Tibial nerve (tissue), 4 donors: ENCODE results near the gene SZRD1. TPM values are rescaled to one million over a fixed set of nuclear protein-coding genes. Genes with fewer than 3 reads are reported as not detected.
A peak's percentile ranks its signal among the peaks of the same experiment; 100 is the strongest.
"Not testable (repeated sequence)": the region's sequence is repeated elsewhere in the genome, so short reads cannot be mapped to it uniquely, and the experiment has no call there.

ENCODE experiments used
- DNase-seq, 2 donors: peaks; one replicate each; pipeline ENCODE4 v3.0.0-alpha.2; 2019; ENCODE audit warnings: low spot score in 2 of 2
- H3K27ac ChIP-seq, 4 donors: fragments of 200-600 bp; sonication (generic) in 3 of 4; one replicate each; pipeline ENCODE4 v1.5.1; 2017 to 2019; ENCODE audit warnings: mild to moderate bottlenecking in 1 of 4
- H3K27me3 ChIP-seq, 2 donors: fragments of 200-600 bp; sonication (generic) in 1 of 2; one replicate each; pipeline versions ENCODE4 v1.5.1 to v1.6.0; 2017 to 2019
- H3K36me3 ChIP-seq, 3 donors: fragments of 200-600 bp; sonication (generic); one replicate each; pipeline ENCODE4 v1.5.1; 2018 to 2019
- H3K4me1 ChIP-seq, 4 donors: fragments of 200-600 bp; sonication (generic) in 3 of 4; one replicate each; pipeline ENCODE4 v1.5.1; 2017 to 2019
- H3K4me3 ChIP-seq, 4 donors: fragments of 200-600 bp; sonication (generic) in 3 of 4; one replicate each; pipeline ENCODE4 v1.5.1; 2017 to 2019; ENCODE audit warnings: mild to moderate bottlenecking in 1 of 4, moderate library complexity in 1 of 4
- H3K9me3 ChIP-seq, 4 donors: fragments of 200-600 bp; sonication (generic) in 3 of 4; one replicate each; pipeline ENCODE4 v1.5.1; 2017 to 2019
- EP300 ChIP-seq, 2 donors: sonication (generic); formaldehyde crosslinking; IDR thresholded peaks; one replicate each; pipeline ENCODE4 v1.6.1; 2017; ENCODE audit warnings: antibody characterized with exemption in 2 of 2, mild to moderate bottlenecking in 1 of 2
- POLR2A ChIP-seq, 2 donors: fragments of 450-650 bp; IDR thresholded peaks; one replicate each; pipeline ENCODE4 v1.6.1; 2017; ENCODE audit warnings: antibody characterized with exemption in 2 of 2, mild to moderate bottlenecking in 2 of 2, moderate library complexity in 2 of 2
- WGBS, 2 donors: methylation state at CpG; one replicate each; pipeline ENCODE4 v1.1.5; 2018; 5-methylcytosine and 5-hydroxymethylcytosine counted together
- total RNA-seq, 4 donors: library from RNA; depleted of rRNA; stranded (reverse); fragments of >200 nt; gene quantifications; one replicate each; pipeline ENCODE4 v1.1.0, GENCODE V29; 2016
- TF ChIP-seq, protein P1 (sequence below), 5 experiments: fragments of 200-600 bp in 3 of 5; fragments of 450-650 bp in 2 of 5; sonication (generic) in 3 of 5; IDR thresholded peaks; one replicate each; pipeline ENCODE4 v1.5.1; 2016 to 2019; ENCODE audit warnings: antibody characterized with exemption in 5 of 5, mild to moderate bottlenecking in 3 of 5, moderate library complexity in 2 of 5

Gene SZRD1
- total RNA-seq, 4 donors from 2014 or later, result 51.1 to 69.0 (median 59.6) TPM

DNA sequence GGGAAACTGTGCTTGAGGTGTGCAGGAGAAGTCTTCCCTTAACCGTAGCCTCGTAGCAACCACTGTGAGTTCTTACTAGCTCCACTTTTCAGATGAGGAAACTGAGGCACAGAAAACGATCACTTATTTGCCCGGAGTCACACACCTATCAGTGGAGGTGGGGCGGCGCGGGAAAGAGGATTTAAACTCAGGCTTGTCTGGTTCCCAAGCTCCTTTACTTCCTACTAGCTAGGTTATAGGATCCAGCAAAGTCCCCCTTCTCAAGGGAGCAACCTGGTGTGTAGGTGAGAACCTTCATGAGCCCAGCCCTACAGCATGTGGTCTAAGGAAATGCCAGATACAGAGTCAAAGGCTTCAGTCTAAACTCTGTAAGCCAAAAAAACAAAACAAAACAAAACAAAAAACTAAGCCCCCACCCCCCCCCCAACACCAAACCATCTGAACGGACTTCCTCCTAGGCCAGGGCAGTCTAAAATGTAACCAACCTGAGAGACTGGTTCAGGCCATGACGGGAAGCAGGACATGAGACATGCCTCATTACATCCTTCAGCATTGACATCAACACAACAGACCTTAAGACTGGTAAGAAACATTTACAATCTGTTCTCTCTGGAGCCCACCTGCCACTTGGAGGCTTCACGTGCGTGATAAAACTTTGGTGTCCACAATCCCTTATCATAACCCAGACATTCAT lies 14.1 kb upstream of the SZRD1 start:
- TF ChIP-seq POLR2A (IDR thresholded peaks at IDR 0.05) (no peak), EP300 (IDR thresholded peaks at IDR 0.05) (no peak)
- TF ChIP-seq, protein P1, sequence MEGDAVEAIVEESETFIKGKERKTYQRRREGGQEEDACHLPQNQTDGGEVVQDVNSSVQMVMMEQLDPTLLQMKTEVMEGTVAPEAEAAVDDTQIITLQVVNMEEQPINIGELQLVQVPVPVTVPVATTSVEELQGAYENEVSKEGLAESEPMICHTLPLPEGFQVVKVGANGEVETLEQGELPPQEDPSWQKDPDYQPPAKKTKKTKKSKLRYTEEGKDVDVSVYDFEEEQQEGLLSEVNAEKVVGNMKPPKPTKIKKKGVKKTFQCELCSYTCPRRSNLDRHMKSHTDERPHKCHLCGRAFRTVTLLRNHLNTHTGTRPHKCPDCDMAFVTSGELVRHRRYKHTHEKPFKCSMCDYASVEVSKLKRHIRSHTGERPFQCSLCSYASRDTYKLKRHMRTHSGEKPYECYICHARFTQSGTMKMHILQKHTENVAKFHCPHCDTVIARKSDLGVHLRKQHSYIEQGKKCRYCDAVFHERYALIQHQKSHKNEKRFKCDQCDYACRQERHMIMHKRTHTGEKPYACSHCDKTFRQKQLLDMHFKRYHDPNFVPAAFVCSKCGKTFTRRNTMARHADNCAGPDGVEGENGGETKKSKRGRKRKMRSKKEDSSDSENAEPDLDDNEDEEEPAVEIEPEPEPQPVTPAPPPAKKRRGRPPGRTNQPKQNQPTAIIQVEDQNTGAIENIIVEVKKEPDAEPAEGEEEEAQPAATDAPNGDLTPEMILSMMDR (IDR thresholded peaks at IDR 0.05), result no peak
- Histone ChIP-seq H3K9me3 (no peaks in the 10 kb centered on the region), H3K4me1 (peaks cover 0 to 36% (median 20%) of the 10 kb centered on the region in 4 donors), H3K36me3 (no peaks in the 10 kb centered on the region), H3K27ac (peak overlapping the region; percentile 72 to 99 (median 94)), H3K27me3 (no peaks in the 10 kb centered on the region), H3K4me3 (peak overlapping the region; percentile 73 to 99 (median 94))
- DNase-seq, result no peak
- 50 to 60% methylated on average over 11 of the region's 11 CpGs for WGBS, 2 donors

DNA sequence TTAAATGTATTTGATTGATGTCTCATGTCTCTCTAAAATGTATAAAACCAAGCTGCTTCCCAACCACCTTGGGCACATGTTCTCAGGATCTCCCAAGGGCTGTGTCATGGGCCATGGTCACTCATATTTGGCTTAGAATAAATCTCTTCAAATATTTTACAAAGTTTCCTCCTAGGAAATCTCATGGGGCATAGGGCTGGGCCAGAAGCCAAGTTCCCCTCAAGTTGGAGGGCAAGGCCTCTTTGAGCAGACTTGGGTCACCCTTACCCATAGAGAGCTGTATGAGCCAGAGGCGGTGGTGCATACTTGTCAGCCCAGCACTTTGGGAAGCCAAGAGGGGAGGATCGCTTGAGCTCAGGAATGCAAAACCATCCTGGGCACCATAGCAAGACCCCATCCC lies 12.4 kb upstream of the SZRD1 start:
- H3K36me3 ChIP-seq, result no peaks in the 10 kb centered on the region
- no peak for DNase-seq
- H3K27ac ChIP-seq, result no peak overlapping the region
- no peaks in the 10 kb centered on the region for H3K27me3 ChIP-seq
- TF ChIP-seq EP300 (IDR thresholded peaks at IDR 0.05), result no peak
- TF ChIP-seq, protein P1 (IDR thresholded peaks at IDR 0.05), result no peak
- TF ChIP-seq POLR2A (IDR thresholded peaks at IDR 0.05), result no peak
- peaks cover 0 to 20% (median 12%) of the 10 kb centered on the region in 4 donors for H3K4me1 ChIP-seq
- H3K4me3 ChIP-seq, result no peak overlapping the region
- H3K9me3 ChIP-seq, result no peaks in the 10 kb centered on the region
- 70 to 75% methylated on average over 2 of the region's 2 CpGs for WGBS, 2 donors

DNA sequence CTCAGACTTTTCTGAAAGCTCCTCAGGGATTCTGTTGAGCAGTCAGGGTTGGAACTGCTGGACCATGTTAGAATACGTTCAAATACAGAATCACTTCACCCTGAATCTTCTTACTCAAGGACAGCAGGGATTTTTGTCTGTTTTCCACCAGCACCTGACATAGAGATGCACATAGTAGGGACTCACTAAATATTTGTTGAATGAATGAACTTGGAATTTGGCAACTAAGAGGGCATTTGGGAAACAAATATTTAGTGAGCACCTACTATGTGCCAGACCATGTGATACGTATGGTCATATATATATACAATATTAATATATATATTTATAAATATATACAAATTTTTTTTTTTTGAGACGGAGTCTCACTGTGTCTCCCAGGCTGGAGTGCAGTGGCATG lies 10.2 kb upstream of the SZRD1 start:
- Histone ChIP-seq H3K36me3 (no peaks in the 10 kb centered on the region), H3K9me3 (no peaks in the 10 kb centered on the region), H3K27me3 (no peaks in the 10 kb centered on the region), H3K27ac (no peak overlapping the region), H3K4me1 (peaks cover 0 to 6% (median 2%) of the 10 kb centered on the region in 4 donors), H3K4me3 (no peak overlapping the region)
- 79 to 85% methylated on average over 3 of the region's 3 CpGs for WGBS, 2 donors
- no peak for DNase-seq
- TF ChIP-seq POLR2A (IDR thresholded peaks at IDR 0.05), result no peak
- TF ChIP-seq, protein P1 (IDR thresholded peaks at IDR 0.05), result no peak
- no peak for TF ChIP-seq EP300 (IDR thresholded peaks at IDR 0.05)

DNA sequence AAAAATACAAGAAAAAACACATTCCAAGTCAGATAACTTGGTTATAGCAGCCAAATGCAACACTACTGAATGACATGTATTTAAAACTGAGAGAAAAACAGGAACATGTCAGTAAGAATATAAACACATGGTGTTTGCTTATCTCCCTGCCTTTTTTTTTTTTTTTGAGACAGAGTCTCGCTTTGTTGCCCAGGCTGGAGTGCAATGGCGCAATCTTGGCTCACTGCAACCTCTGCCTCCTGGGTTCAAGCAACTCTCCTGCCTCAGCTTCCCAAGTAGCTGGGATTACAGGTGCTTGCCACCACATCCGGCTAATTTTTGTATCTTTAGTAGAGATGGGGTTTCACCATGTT lies 1.9 kb upstream of the SZRD1 start:
- H3K27me3 ChIP-seq, H3K9me3 ChIP-seq, DNase-seq, H3K36me3 ChIP-seq, H3K27ac ChIP-seq, H3K4me3 ChIP-seq: not testable (repeated sequence)
- H3K4me1 ChIP-seq, result peaks cover 0 to 32% (median 14%) of the 10 kb centered on the region in 4 donors
- 78 to 81% methylated on average over 3 of the region's 3 CpGs for WGBS, 2 donors

DNA sequence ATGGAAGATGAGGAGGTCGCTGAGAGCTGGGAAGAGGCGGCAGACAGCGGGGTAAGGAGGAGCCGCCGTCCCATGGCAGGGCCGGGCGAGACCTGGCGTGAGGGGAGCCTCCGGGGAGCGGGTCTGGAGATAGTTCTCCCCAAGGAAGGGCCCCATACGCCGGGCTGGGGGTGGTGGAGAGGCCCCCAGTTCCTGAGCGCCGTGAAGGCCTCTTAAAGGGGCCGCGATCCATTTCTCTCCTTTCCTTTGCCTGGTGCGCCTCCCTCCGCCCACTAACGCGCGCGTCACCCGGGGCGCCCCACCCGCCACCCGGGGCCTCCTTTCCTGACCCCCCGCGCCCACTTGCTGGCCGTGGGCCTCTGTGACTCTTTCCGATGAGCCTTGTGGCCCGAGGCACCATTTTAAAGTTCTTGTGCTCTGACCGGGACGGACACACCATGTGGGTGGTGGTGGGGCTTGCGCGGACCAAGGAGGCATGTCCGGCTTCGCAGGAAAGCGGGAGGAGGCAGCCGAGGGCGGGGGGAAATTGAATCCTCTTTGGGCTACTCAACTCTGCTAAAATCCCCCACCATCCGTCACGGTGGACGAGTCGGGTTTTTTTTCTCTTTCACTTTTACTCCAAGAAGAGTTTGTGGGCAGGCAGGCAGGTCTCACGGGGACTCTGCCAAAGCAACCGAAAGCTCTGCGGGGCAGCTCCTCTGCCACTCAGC lies 371 bp downstream of the SZRD1 start:
- H3K36me3 ChIP-seq, result no peaks in the 10 kb centered on the region
- WGBS, 2 donors, result 0 to 1% methylated on average over 26 to 32 of the region's 47 CpGs
- H3K27ac ChIP-seq, result peak overlapping the region; percentile 95 to 99 (median 98)
- peak overlapping the region; percentile 56 to 79 (median 71) for H3K4me3 ChIP-seq
- H3K9me3 ChIP-seq, result no peaks in the 10 kb centered on the region
- TF ChIP-seq, protein P1 (IDR thresholded peaks at IDR 0.05), result peak in 2 of 5 experiments; percentile 8 to 49
- TF ChIP-seq EP300 (IDR thresholded peaks at IDR 0.05), result peak; percentile 28 to 98
- peak; percentile 83 to 95 for TF ChIP-seq POLR2A (IDR thresholded peaks at IDR 0.05)
- peaks cover 0 to 53% (median 18%) of the 10 kb centered on the region in 4 donors for H3K4me1 ChIP-seq
- peak; percentile 68 to 75 for DNase-seq
- no peaks in the 10 kb centered on the region for H3K27me3 ChIP-seq
